ENCODE data around the gene MARK1.

MARK1 gene

DNA sequence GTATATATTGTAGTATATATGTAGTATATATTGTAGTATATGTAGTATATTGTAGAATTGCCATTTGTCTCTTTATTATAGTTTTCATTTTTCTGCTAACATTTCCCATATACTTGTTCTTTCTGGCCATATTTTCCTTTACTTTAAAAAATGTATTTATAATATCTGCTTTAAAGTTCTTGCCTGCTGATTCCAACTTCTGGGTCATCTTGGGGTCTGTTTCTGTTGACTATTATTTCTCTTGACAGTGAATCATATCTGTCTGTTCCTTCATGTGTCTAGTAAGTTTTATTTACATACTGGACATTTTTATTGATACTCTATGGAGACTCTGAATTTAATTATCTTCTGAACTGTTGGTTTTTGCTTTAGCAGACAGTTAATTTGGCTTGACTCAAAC is 45.9 kb downstream of the MARK1 start:
- TF ChIP-seq CEBPB (IDR thresholded peaks at IDR 0.05) (no peak), YY1 (IDR thresholded peaks at IDR 0.05; ENCODE audit: low read depth) (no peak), TAF1 (IDR thresholded peaks at IDR 0.05; ENCODE audit: low read depth) (no peak), FOXM1 (IDR thresholded peaks at IDR 0.05; ENCODE audit: borderline replicate concordance, low read depth) (no peak), TEAD4 (IDR thresholded peaks at IDR 0.05) (no peak), TCF12 (IDR thresholded peaks at IDR 0.05; ENCODE audit: low read depth) (no peak), EP300 (IDR thresholded peaks at IDR 0.05; ENCODE audit: borderline replicate concordance) (no peak), NFIC (IDR thresholded peaks at IDR 0.05) (no peak), RAD21 (IDR thresholded peaks at IDR 0.05; ENCODE audit: low read depth) (no peak), ZBTB7A (IDR thresholded peaks at IDR 0.05; ENCODE audit: low read depth) (no peak), EGR1 (IDR thresholded peaks at IDR 0.05) (no peak), CREB1 (IDR thresholded peaks at IDR 0.05; ENCODE audit: low read depth) (no peak), USF1 (IDR thresholded peaks at IDR 0.05) (no peak)
- TF ChIP-seq, protein P1, sequence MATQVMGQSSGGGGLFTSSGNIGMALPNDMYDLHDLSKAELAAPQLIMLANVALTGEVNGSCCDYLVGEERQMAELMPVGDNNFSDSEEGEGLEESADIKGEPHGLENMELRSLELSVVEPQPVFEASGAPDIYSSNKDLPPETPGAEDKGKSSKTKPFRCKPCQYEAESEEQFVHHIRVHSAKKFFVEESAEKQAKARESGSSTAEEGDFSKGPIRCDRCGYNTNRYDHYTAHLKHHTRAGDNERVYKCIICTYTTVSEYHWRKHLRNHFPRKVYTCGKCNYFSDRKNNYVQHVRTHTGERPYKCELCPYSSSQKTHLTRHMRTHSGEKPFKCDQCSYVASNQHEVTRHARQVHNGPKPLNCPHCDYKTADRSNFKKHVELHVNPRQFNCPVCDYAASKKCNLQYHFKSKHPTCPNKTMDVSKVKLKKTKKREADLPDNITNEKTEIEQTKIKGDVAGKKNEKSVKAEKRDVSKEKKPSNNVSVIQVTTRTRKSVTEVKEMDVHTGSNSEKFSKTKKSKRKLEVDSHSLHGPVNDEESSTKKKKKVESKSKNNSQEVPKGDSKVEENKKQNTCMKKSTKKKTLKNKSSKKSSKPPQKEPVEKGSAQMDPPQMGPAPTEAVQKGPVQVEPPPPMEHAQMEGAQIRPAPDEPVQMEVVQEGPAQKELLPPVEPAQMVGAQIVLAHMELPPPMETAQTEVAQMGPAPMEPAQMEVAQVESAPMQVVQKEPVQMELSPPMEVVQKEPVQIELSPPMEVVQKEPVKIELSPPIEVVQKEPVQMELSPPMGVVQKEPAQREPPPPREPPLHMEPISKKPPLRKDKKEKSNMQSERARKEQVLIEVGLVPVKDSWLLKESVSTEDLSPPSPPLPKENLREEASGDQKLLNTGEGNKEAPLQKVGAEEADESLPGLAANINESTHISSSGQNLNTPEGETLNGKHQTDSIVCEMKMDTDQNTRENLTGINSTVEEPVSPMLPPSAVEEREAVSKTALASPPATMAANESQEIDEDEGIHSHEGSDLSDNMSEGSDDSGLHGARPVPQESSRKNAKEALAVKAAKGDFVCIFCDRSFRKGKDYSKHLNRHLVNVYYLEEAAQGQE (IDR thresholded peaks at IDR 0.05; ENCODE audit: low read depth), result no peak
- TF ChIP-seq, protein P2, sequence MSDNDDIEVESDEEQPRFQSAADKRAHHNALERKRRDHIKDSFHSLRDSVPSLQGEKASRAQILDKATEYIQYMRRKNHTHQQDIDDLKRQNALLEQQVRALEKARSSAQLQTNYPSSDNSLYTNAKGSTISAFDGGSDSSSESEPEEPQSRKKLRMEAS (IDR thresholded peaks at IDR 0.05), result no peak

DNA sequence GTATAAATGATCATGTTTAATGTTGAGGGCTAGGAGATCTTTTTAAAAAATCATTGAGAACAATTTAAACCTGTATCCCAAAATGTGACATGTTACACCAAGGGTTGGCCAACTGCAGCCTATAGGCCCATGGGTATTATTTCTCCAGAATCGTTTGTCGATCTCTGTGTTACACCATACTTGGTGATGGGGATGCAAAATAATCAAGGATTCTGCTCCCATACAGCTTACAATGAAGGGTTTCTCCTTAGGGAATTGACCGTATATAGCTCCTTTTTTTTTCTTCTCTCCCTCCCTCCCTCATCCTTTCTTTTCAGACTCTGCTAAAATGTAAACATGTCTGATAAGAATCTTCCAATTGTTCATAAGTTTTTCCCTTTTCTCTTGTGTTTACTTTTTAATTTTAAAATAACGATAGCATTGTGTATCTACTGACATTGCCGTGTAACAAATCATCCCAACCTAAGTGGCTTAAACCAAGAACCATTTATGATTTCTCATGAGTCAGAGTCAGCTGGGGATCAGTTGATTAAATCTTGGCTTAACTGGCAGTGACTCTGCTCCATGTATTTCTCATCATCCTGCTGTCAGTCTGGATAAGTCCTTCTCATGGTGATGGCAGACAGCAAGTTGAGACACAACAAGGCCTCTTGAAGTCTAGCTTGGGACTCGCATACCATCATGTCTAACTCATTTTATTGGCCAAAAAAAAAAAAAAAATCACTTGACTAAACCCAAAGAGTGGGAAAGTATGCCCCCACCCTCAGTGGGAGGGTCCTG is 48.0 kb downstream of the MARK1 start:
- TF ChIP-seq CREB1 (IDR thresholded peaks at IDR 0.05; ENCODE audit: low read depth) (no peak), USF1 (IDR thresholded peaks at IDR 0.05) (no peak), EGR1 (IDR thresholded peaks at IDR 0.05) (no peak), TEAD4 (IDR thresholded peaks at IDR 0.05) (no peak), EP300 (IDR thresholded peaks at IDR 0.05; ENCODE audit: borderline replicate concordance) (no peak), TCF12 (IDR thresholded peaks at IDR 0.05; ENCODE audit: low read depth) (no peak), FOXM1 (IDR thresholded peaks at IDR 0.05; ENCODE audit: borderline replicate concordance, low read depth) (no peak), ZBTB7A (IDR thresholded peaks at IDR 0.05; ENCODE audit: low read depth) (no peak), RAD21 (IDR thresholded peaks at IDR 0.05; ENCODE audit: low read depth) (no peak), YY1 (IDR thresholded peaks at IDR 0.05; ENCODE audit: low read depth) (no peak), NFIC (IDR thresholded peaks at IDR 0.05) (no peak), TAF1 (IDR thresholded peaks at IDR 0.05; ENCODE audit: low read depth) (no peak), CEBPB (IDR thresholded peaks at IDR 0.05) (no peak)
- TF ChIP-seq, protein P1 (IDR thresholded peaks at IDR 0.05; ENCODE audit: low read depth), result no peak
- TF ChIP-seq, protein P2 (IDR thresholded peaks at IDR 0.05), result no peak

GRCh38 chr1:220577926-220578325 is 50.0 kb downstream of the MARK1 start:
- TF ChIP-seq CREB1 (IDR thresholded peaks at IDR 0.05; ENCODE audit: low read depth), result no peak
- no peak for TF ChIP-seq EP300 (IDR thresholded peaks at IDR 0.05; ENCODE audit: borderline replicate concordance)
- TF ChIP-seq RAD21 (IDR thresholded peaks at IDR 0.05; ENCODE audit: low read depth), result no peak
- TF ChIP-seq, protein P1 (IDR thresholded peaks at IDR 0.05; ENCODE audit: low read depth), result no peak
- no peak for TF ChIP-seq ZBTB7A (IDR thresholded peaks at IDR 0.05; ENCODE audit: low read depth)

DNA sequence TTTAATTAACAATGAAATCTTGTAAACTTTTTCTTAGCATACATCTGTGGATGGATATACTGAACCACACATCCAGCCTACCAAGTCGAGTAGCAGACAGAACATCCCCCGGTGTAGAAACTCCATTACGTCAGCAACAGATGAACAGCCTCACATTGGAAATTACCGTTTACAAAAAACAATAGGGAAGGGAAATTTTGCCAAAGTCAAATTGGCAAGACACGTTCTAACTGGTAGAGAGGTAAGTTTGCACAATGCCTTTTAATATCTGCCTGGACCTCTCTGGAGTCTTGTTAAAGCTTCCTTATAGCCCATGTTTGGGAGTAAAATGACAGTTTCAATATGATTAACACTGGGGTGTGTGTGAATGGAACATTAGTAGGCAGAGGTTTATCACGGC is 51.4 kb downstream of the MARK1 start:
- TF ChIP-seq TCF12 (IDR thresholded peaks at IDR 0.05; ENCODE audit: low read depth), result no peak
- TF ChIP-seq, protein P2 (IDR thresholded peaks at IDR 0.05), result no peak
- no peak for TF ChIP-seq RAD21 (IDR thresholded peaks at IDR 0.05; ENCODE audit: low read depth)
- TF ChIP-seq NFIC (IDR thresholded peaks at IDR 0.05), result no peak
- no peak for TF ChIP-seq USF1 (IDR thresholded peaks at IDR 0.05)
- TF ChIP-seq TAF1 (IDR thresholded peaks at IDR 0.05; ENCODE audit: low read depth), result no peak
- no peak for TF ChIP-seq TEAD4 (IDR thresholded peaks at IDR 0.05)
- no peak for TF ChIP-seq CEBPB (IDR thresholded peaks at IDR 0.05)
- no peak for TF ChIP-seq EGR1 (IDR thresholded peaks at IDR 0.05)
- TF ChIP-seq, protein P1 (IDR thresholded peaks at IDR 0.05; ENCODE audit: low read depth), result no peak
- TF ChIP-seq EP300 (IDR thresholded peaks at IDR 0.05; ENCODE audit: borderline replicate concordance), result no peak
- TF ChIP-seq ZBTB7A (IDR thresholded peaks at IDR 0.05; ENCODE audit: low read depth), result no peak
- TF ChIP-seq CREB1 (IDR thresholded peaks at IDR 0.05; ENCODE audit: low read depth), result no peak

Measured in Ishikawa (cell line).